HG02840 (cell line): ENCODE measurements around the gene HELZ.

Experiments used
- ATAC-seq: cut with Tn5 transposase; IDR thresholded peaks from one replicate; pipeline ENCODE4 v1.9.1; 2021; ENCODE audit warnings: mild to moderate bottlenecking, moderate library complexity, moderate number of reproducible peaks; ENCODE audit not compliant: unreplicated experiment, low FRiP score

HELZ gene

DNA sequence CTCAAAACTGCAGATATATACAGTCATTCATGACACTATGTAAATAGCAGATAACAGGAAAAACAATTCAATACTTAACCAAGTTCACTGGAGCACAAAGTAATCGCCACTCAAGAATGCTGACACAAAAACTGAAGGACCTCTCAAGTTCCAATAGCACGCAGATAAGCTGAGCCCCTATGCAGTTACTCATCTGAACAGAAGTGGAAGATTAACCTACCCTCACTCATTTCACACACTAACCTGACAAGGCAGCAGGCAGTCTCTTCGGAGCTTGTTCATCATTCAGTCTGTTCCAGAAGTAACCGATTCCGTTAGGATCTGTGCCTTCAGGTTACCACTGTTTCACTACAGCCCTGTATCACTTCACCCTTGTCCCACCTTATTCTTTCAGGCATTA lies 6.0 kb downstream of the HELZ start:
- ATAC-seq: no peak

DNA sequence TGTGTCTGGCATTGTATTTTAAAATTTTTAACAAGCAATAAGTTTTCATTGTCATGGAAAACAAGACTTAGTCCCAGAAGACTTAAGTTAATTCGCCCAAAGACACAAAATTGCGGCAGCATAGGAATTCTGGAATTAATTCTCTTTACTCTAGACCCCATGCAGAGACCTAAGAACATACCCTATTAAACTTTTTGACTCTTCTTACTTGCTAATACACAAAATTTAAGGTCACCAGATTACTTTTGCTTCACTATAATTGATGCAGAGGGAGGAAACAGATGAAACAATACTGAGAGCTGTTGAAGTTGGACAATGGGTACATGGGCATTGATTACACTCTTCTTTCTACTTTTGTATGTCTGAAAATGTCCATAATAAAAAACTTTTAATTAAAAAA lies 12.6 kb downstream of the HELZ start:
- no peak for ATAC-seq

DNA sequence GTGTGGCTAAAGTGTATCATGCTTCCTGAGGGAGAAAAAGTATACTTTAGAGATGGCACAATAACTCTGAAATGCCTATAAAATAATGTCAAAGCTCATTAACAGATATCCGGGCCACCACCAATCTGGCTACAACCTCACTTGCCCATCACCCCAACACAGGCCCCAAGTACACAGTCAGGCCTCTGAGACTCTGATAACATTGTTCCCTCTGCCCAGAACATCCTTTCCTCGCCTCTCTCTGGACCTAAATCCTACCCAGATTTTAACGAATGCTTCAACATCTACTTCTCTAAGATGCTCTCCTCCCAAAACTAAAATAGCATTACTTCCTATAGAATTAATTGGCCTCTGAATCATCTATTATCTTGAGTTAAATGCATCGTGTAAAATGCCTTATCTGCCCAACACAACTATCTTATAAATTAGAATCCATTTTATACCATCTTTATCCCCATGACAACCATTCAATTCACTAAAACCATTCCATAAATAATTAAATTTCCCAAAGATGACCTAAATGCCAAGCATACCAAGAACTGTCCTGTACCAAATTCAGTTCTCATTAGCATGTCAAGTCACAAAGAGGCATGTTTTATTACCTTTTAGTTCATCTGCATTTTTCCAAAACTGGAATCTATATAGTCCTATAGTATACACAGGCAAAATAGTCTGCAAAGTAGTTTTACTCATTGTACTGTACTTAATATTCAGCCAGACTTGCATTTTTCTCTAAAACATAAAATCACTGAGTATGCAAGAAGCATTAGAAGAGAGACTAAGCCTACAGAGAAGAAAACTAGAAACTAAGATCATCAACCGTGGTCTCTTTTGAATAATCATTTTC lies 15.7 kb downstream of the HELZ start:
- no peak for ATAC-seq

DNA sequence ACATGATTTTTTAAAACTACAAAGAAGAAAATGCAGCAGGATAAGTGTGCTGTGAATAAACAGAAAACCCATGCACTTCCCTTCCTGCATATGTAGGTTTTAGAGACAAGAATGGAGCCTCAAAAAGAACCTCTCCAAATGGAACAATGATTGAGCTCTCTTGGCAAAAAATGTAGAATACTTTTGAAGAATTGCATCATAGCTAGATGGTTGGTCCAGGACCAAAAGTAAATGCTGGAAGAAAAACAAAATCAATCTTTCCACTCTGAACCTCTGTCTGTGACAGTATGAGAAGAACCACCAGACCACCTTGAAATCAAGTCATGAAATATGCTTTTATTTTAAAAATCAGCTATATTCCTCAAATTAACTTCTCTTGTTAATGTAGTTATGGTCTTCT lies 17.5 kb downstream of the HELZ start:
- no peak for ATAC-seq

DNA sequence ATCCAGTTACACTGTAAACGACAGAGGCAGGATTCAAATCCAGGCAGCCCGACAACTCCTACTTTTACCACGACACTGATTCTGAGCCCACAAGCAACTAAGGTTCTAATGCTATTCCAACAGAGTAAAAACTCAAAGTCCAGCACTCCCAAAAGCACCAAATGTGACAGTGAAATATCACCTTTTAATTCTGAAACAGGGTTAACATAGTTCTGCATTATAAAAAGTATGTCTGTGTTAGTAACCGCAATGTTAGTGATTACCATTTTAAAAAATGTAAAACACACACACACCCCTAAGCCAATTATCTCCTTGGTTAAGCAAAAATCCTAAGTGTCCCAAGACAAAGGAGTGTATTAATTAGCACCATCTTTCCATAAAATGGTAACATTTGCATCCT lies 19.7 kb downstream of the HELZ start:
- ATAC-seq: no peak

DNA sequence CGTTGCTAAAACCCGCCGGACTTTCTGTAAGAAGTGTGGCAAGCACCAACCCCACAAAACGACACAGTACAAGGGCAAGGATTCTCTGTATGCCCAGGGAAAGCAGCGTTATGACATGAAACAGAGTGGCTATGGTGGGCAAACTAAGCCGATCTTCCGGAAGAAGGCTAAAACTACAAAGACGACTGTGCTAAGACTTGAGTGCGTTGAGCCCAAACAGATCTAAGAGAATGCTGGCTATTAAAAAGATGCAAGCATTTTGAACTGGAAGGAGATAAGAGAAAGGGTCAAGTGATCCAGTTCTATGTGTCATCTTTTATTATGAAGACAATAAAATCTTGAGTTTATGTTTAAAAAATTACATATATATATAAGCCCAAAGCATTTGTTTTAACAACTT lies 20.3 kb downstream of the HELZ start:
- ATAC-seq: no peak

DNA sequence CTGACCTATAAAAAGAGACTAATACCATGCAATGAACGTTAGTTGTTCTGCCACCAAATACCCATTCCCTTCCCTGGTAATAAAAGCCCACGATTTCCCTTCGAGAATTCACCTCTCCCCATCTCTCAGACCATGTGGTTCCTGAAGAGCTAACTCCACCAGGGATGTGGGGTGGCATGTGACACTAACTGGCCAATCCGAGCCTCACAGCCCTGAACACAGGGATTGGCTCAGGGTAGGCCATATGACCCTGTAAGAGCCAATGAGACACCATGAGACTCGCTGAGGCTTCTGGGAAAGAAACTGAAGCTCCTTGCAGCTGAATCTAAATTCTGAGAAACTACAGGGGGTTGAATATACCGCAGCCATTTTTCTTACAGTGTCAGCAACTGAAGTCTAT lies 21.1 kb downstream of the HELZ start:
- no peak for ATAC-seq

DNA sequence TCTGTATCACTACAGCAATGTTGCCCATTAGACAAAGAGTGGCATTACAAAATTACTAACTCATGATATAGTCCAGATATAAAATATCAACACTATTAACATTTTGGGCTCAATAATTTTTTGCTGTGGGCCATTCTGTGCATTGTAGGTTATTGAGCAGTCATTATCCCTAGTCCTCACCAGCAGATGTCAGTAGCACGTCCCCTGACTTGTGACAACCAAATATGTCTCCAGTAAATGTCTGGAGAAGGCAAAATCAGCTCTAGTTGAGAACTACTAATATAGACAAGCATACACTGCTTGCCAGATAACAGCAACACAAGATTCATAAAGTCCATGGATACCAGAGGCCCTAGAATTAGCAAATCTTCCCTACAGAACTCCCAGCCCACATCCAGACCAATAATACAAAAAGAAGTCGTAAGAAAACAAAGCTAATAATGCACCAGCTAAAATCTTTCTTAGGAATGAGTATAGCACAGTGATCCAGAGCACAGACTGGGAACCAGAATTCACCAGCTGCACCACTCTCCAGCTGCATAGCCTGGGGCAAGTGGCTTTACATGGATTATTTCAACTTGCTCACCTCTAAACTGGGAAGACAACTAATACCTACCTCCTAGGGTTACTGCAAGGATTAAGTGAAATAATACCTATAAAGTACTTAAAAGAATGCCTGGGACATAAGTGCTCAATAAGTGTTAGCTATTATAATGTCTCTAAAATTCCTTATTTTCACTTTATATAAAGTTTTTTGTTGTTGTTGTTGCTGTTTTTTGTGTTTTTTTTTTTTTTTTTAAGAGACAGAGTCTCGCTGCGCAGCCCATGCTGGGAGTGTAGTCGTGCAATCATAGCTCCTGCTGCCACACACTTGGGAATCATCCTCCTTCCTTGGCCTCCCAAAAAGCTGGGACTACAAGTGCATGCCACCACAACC lies 23.7 kb downstream of the HELZ start:
- ATAC-seq: no peak

DNA sequence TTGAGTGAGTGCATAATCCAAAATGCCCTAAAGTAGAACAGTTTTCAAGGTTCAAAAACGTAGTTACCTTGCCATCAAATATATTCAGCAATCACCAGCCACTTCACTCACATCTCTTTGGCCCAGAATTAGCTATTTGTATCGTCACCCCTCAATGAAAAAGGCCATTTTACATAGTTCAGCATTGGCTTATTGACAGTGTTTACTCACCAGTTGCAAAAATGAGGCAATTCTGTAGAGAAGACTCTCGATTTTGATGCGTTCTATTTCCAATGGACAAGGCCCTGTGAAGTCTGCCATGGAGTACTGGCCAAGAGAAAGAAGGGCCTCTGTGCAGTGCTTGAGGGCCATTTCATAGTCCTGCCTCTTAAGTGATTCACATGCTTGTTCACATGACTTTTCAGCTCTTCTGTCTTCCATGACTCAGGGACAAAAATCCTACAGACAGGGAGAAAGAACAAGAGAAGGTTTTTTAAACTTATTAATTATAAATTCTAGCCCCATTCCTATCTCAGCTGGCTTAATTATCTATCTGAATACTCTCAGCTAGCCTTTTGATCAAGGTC lies 26.5 kb downstream of the HELZ start:
- no peak for ATAC-seq

DNA sequence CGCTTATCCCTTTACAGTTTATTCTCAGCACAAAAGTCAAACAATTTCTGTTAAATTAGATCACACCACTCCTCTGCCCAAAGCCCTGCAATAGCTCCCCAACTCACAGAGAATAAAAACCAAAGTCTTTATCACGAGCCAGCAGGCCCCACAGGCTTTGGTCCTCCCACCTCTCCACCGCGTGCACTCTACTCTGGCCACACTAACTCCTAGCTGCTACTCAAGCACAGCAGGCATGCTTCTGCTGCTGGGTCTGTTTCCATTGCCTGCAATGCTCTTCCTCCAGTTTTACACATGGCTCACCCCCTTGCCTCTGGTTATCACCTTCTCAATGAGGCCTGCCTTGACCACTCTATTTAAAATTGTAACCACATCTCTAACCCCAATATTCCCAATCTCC lies 27.6 kb downstream of the HELZ start:
- ATAC-seq: no peak

DNA sequence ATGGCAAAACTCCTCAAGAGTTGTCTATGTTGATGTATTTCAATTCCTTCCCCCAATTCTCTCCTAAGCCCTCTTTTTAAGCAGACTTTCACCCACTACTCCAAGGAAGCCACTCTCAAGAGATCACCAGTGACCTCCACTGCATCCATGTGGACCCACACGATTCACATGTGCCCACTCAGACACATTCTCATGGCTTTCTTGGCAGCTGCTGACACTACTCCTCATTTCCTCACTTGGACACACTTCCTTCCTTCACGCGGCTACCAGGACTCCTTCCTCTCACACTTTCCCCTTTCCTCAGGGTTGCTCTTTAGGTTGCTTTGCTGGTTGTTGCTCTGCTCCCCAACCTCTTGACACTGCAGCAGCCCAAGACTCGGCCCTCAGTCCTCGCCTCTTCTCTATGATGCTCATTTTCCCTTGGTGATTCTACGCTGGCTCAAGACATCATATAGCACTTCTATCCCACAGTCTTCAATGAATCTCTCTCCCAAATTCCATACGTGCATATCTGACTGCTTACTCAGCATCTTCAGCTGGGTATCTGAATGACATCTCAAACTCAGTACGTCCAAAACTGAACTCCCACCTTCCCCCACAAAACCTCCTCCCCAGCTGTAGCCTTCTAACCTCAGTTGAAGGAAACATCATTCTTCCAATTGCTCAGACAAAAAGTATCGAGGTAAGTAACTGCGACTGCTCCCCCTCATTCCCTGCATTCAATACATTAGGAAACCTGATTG lies 28.2 kb downstream of the HELZ start:
- ATAC-seq: no peak

DNA sequence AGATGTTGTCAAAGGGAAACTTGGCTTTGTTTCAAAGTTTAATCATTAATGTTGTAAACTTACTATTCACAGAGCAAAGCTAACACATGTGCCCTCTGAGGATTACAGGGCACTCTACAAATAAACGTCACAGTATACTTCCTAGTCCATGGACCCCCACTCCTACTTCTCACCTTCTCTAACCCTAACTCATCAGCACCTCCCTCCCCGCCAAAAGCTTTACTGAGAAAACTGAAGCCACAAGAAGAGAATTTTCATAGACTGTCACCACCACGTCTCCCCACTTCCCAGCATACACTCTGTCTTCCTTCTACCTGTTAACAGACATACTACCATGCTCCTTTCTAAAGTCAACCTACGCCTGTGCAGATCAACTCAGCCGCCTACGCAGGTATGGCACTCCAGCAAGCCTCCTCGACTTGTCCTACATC lies 29.0 kb downstream of the HELZ start:
- ATAC-seq: no peak

DNA sequence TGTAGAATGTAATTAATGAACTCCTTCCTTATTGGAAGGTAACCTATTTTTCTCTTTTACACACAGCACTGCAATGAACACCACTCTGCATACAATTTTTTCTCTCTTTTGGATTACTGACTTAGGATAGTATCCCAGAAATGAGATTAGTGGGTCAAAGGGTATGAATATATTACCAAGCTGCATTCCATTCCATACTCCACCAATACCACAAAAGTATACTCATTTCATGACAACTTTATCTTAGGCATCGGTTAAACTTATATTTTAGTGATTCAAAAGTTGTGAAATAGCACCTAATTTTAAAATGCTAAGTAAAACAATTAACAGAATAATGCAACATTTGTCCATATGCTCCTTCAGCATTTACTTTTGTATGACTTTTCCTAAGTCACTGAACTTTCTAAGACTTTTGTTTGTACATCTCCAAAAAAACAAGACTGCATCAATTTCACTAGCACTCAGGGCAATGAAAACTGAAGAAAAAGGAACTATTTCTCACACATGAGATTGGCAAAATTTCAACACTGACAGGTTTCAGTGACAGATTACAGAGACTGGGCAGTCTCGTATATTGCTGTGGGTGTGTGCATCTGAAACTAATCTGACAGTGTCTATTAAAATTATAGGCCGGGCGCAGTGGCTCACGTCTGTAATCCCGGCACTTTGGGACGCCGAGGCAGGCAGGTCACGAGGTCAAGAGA lies 32.1 kb downstream of the HELZ start:
- ATAC-seq: no peak

DNA sequence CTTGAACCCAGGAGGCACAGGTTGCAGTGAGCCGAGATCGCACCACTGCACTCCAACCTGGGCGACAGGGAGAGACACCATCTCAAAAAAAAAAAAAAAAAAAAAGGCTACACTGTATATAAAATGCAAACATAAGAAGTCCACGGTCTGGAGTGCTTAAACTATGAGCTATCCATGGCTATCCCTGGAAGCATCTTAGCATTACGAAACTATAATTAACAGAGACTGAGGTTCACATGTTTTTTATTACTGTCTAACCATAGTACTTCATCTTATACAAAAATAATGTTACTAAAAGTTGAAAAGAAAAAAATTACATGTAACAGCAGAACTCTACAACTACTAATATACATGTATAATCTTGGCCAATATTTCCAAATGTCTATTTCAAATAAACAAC lies 32.8 kb downstream of the HELZ start:
- ATAC-seq: no peak

DNA sequence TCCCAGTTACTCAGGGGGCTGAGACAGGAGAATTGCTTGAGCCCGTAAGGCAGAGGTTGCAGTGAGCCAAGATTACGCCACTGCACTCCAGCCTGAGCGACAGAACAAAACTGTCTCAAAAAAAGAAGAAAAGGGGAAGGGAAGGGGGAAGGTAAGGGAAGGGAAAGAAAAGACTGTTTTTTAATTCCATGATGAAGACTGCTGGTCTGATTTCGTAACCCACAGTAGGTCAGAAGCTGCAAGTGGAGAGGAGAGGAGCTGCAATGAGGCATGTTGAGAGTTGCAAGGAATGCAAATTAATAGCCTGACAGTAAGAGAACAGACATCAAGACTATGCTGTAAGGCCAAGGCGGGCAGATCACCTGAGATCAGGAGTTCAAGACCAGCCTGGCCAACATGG lies 33.3 kb downstream of the HELZ start:
- no peak for ATAC-seq

DNA sequence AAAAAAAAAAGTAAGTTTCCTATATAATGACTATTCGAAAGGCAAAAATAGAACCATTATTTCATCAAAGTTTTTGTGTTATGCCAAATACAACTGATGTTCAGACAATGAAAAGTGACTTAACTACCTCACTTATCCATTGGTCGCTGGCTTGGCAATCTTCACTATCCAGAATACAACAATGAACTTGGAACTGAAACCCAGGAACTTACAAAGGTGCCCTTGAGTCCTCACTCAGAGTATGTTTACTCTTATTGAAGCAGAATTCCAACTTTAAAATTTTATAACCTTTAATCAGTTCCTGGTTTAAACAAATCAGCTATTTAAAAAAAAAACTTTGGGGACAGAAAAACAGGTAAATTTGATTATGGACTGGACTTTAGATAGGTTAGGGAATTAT lies 34.1 kb downstream of the HELZ start:
- ATAC-seq: no peak

DNA sequence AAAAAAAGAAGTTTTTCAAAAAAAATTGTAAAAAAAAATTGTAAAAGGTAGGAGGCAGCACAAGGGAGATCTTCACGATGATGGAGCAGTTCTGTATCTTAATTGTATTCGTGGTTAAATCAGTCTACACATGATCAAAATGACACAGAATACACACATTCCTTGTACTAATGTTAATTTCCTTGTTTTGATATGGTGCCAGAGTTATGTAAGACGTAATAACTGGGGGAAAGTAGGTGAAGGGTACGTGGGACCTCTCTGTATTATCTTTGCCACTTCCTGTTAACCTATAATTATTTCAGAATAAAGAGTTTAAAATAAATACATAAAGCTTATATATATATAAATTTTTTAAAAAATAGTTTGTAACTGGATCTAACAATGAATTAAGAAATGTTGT lies 36.8 kb downstream of the HELZ start:
- ATAC-seq: no peak

DNA sequence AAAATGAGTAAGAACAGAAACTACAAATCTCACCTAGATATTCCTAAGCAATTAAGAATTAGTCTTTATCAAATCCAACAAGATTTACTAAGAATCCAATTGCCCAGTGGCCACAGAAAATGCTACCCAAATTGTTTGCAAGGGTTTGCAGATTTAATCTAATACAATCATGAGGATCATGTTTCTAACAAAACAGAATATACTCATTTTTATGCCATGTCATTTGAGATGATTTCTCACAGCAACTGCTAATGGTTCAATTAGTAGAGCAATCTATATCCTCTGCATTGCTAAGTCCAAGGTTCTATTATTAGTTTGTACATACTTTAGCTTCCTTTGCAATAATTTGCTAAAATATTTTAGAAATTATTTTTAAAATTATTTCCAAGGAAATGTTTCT lies 41.2 kb downstream of the HELZ start:
- no peak for ATAC-seq

DNA sequence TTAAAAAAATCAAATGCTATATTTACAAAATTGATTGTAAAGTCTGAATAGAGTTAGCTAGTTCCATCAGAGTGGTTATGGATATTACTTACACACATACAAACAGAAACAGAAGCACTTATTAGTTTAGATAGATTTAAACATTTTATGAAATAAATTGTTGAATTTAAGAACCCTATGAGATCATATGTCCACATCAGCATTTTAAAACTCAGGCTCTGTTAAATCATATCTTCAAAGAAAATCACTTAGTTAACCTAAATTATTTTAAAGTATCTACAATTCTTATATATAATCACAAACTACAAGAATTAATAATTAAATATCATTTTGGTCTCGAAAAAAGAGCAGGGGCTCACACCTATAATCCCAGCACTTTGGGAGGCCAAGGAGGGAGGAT lies 42.5 kb downstream of the HELZ start:
- ATAC-seq: no peak

DNA sequence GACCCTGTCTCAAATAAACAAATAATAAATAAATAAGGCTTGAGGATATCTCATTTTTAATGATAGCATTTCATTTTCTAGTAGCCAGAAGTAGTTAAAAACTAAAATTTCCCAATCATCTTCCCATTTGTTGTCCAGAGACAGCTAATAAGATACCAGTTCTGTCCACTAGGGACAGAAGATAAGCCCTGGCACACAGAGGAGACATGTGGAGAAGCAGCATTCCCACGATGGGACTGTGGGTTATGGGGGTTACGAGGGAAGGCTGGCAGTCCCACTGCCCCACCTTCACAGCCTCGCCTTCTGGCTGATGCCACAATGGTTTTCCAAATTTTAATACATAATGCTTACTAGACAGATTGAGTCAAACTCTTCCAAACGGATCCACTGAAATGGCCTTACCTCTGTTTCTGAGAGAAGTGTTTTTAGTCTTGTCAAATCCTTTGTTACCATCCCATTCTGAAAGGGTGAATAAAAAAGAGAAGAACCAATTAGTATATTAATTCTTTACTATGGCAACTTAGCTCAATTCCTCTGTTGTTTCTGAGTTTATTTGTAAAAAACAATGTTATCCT lies 44.2 kb downstream of the HELZ start:
- no peak for ATAC-seq
